GM23338 (cell line): ENCODE data around the gene CLGN. TPM values are rescaled to one million over a fixed set of nuclear protein-coding genes. Genes with fewer than 3 reads are reported as not detected.

Source experiments
- ATAC-seq: fragments of 200-7000 bp; cut with Tn5 transposase; 3 replicates; pipeline ENCODE4 v1.9.1; 2020
- DNase-seq: peaks from one replicate; pipeline ENCODE4 v3.0.0-alpha.2; 2015; ENCODE audit warnings: low spot score
- H2AFZ ChIP-seq: fragments of 200-600 bp; sonication (generic); 2 replicates; pipeline ENCODE4 v1.8.0; 2016; ENCODE audit warnings: antibody characterized with exemption, mild to moderate bottlenecking, moderate library complexity
- H3F3A ChIP-seq: fragments of 200-600 bp; sonication (generic); replicated peaks from 2 replicates; pipeline ENCODE4 v1.8.0; 2017; ENCODE audit warnings: antibody characterized with exemption, mixed run types, low read depth
- H3K27ac ChIP-seq: fragments of 200-600 bp; sonication (generic); 2 replicates; pipeline ENCODE4 v1.6.1; 2016; ENCODE audit warnings: low read depth
- H3K27me3 ChIP-seq: fragments of 200-600 bp; sonication (generic); 2 replicates; pipeline ENCODE4 v1.8.0; 2016; ENCODE audit warnings: mild to moderate bottlenecking, mixed run types, moderate library complexity; ENCODE audit not compliant: insufficient read depth
- H3K36me3 ChIP-seq: fragments of 200-600 bp; sonication (generic); 2 replicates; pipeline ENCODE4 v1.8.0; 2016; ENCODE audit warnings: mild to moderate bottlenecking; ENCODE audit not compliant: insufficient read depth
- H3K4me1 ChIP-seq: fragments of 200-600 bp; sonication (generic); 2 replicates; pipeline ENCODE4 v1.8.0; 2016; ENCODE audit warnings: mild to moderate bottlenecking, moderate library complexity; ENCODE audit not compliant: insufficient read depth
- H3K4me2 ChIP-seq: fragments of 200-600 bp; sonication (generic); 2 replicates; pipeline ENCODE4 v1.7.1; 2017; ENCODE audit warnings: mixed run types
- H3K4me3 ChIP-seq: fragments of 200-600 bp; sonication (generic); 2 replicates; pipeline ENCODE4 v1.6.1; 2016; ENCODE audit warnings: mixed run types
- H3K79me2 ChIP-seq: fragments of 200-600 bp; sonication (generic); replicated peaks from 2 replicates; pipeline ENCODE4 v1.8.0; 2017; ENCODE audit warnings: mild to moderate bottlenecking; ENCODE audit not compliant: insufficient read depth
- H3K9me2 ChIP-seq: fragments of 200-600 bp; sonication (generic); 2 replicates; pipeline ENCODE4 v1.8.0; 2017; ENCODE audit not compliant: insufficient read depth
- H4K20me1 ChIP-seq: fragments of 200-600 bp; sonication (generic); replicated peaks from 2 replicates; pipeline ENCODE4 v1.8.0; 2017; ENCODE audit warnings: mild to moderate bottlenecking; ENCODE audit not compliant: insufficient read depth
- H3K27ac Mint-ChIP-seq: 2 replicates; pipeline ENCODE4 v1.8.0; 2020; ENCODE audit warnings: inconsistent platforms, mild to moderate bottlenecking, moderate library complexity, mixed read lengths
- H3K27me3 Mint-ChIP-seq: 3 replicates; pipeline ENCODE4 v1.8.0; 2022; ENCODE audit warnings: low read depth, mild to moderate bottlenecking, moderate library complexity, mixed read lengths, inconsistent platforms; ENCODE audit not compliant: insufficient read depth, poor library complexity
- H3K36me3 Mint-ChIP-seq: 3 replicates; pipeline ENCODE4 v1.8.0; 2021; ENCODE audit warnings: low read depth, mild to moderate bottlenecking, inconsistent platforms, moderate library complexity, mixed read lengths
- H3K4me1 Mint-ChIP-seq: 3 replicates; pipeline ENCODE4 v1.8.0; 2020; ENCODE audit warnings: mild to moderate bottlenecking, inconsistent platforms, mixed read lengths
- H3K4me3 Mint-ChIP-seq: 3 replicates; pipeline ENCODE4 v1.8.0; 2021; ENCODE audit warnings: moderate library complexity, mild to moderate bottlenecking, inconsistent platforms, mixed read lengths
- H3K9me3 Mint-ChIP-seq: 3 replicates; pipeline ENCODE4 v1.8.0; 2020; ENCODE audit warnings: moderate library complexity, mild to moderate bottlenecking, inconsistent platforms, mixed read lengths
- CREB1 ChIP-seq: fragments of 250-450 bp; sonication (Bioruptor Pico); IDR thresholded peaks from 2 replicates; pipeline ENCODE4 v1.5.0; 2020; ENCODE audit warnings: low read depth, mild to moderate bottlenecking, moderate library complexity
- CTCF ChIP-seq, 2 experiments: fragments of 200-600 bp in 1 of 2; sonication (generic) in 1 of 2; conservative IDR thresholded peaks; 2 replicates each; pipeline versions ENCODE4 v1.5.1 to v1.6.1; 2016 to 2017; ENCODE audit warnings: antibody characterized with exemption in 2 of 2, low read depth in 2 of 2, mild to moderate bottlenecking in 2 of 2, moderate library complexity in 1 of 2
- ETS1 ChIP-seq: IDR thresholded peaks from 2 replicates; pipeline ENCODE4 v1.6.1; 2016; ENCODE audit warnings: antibody characterized with exemption
- EZH2 ChIP-seq: fragments of 200-600 bp; sonication (generic); IDR thresholded peaks from one replicate; pipeline ENCODE4 v1.8.0; 2017; ENCODE audit warnings: antibody characterized with exemption, mild to moderate bottlenecking, low read depth; ENCODE audit not compliant: unreplicated experiment
- EZH2phosphoT487 ChIP-seq: fragments of 200-600 bp; sonication (generic); IDR thresholded peaks from one replicate; pipeline ENCODE4 v1.8.1; 2018; ENCODE audit warnings: antibody characterized with exemption; ENCODE audit not compliant: unreplicated experiment
- JUNB ChIP-seq: IDR thresholded peaks from one replicate; pipeline ENCODE4 v1.6.1; 2016; ENCODE audit warnings: antibody characterized with exemption; ENCODE audit not compliant: unreplicated experiment
- NANOG ChIP-seq: IDR thresholded peaks from 2 replicates; pipeline ENCODE4 v1.6.1; 2016; ENCODE audit warnings: antibody characterized with exemption, borderline replicate concordance
- POLR2AphosphoS5 ChIP-seq: IDR thresholded peaks from 2 replicates; pipeline ENCODE4 v1.6.1; 2016; ENCODE audit warnings: antibody characterized with exemption, low read depth
- REST ChIP-seq: IDR thresholded peaks from one replicate; pipeline ENCODE4 v1.6.1; 2018; ENCODE audit warnings: antibody characterized with exemption; ENCODE audit not compliant: unreplicated experiment
- STAT1 ChIP-seq: IDR thresholded peaks from one replicate; pipeline ENCODE4 v1.6.1; 2016; ENCODE audit warnings: antibody characterized with exemption; ENCODE audit not compliant: unreplicated experiment
- ZNF114 ChIP-seq: fragments of 250-450 bp; sonication (Bioruptor Pico); IDR thresholded peaks from 2 replicates; pipeline ENCODE4 v1.5.0; 2020; ENCODE audit warnings: mild to moderate bottlenecking, moderate library complexity
- ZNF331 ChIP-seq: fragments of 250-450 bp; sonication (Bioruptor Pico); IDR thresholded peaks from 2 replicates; pipeline ENCODE4 v1.5.0; 2020; ENCODE audit warnings: low read depth, mild to moderate bottlenecking, moderate library complexity
- polyA plus RNA-seq: library from polyadenylated mRNA; unstranded; fragments of >200 nt; fragmentation: Nextera tagmentation; extraction: Ambion mirVana; gene quantifications from 2 replicates; pipeline ENCODE4 v1.2.1, GENCODE V29; 2016
- total RNA-seq: library from RNA; depleted of rRNA; stranded (reverse); fragments of >200 nt; shearing (Covaris generic); gene quantifications from 2 replicates; pipeline ENCODE4 v1.2.3, GENCODE V29; 2014

Gene CLGN
- total and polyA plus RNA-seq, 2 experiments from 2014 or later, result 4.0 to 5.2 TPM

- TF ChIP-seq REST, result no peak
- no peak for TF ChIP-seq ZNF114 (CRISPR knock-in tag)
- no peak for TF ChIP-seq JUNB
Observed at GRCh38 chr4:140466146-140466545, 38.7 kb upstream of the CLGN start (continued).

GRCh38 chr4:140463614-140464013 is 36.2 kb upstream of the CLGN start:
- no peak overlapping the region for H3K4me3 ChIP-seq
- no peaks in the 10 kb centered on the region for H3F3A ChIP-seq
- ATAC-seq (no peak), DNase-seq (no peak)
- H4K20me1 ChIP-seq, result no peaks in the 10 kb centered on the region
- H3K4me1 ChIP-seq, result no peaks in the 10 kb centered on the region
- Mint-ChIP-seq H3K27ac (no peak overlapping the region), H3K36me3 (no peaks in the 10 kb centered on the region), H3K4me3 (no peak overlapping the region), H3K9me3 (no peaks in the 10 kb centered on the region), H3K4me1 (no peaks in the 10 kb centered on the region), H3K27me3 (no peaks in the 10 kb centered on the region)
- no peaks in the 10 kb centered on the region for H3K27me3 ChIP-seq
- H3K36me3 ChIP-seq, result no peaks in the 10 kb centered on the region
- no peak overlapping the region for H3K27ac ChIP-seq
- H2AFZ ChIP-seq, result no peak overlapping the region
- no peaks in the 10 kb centered on the region for H3K79me2 ChIP-seq
- no peak overlapping the region for H3K4me2 ChIP-seq
- no peaks in the 10 kb centered on the region for H3K9me2 ChIP-seq
- no peak for TF ChIP-seq ETS1
- no peak for TF ChIP-seq JUNB
- TF ChIP-seq ZNF114 (CRISPR knock-in tag), result no peak
- no peak for TF ChIP-seq STAT1
- TF ChIP-seq CREB1 (CRISPR knock-in tag), result no peak
- no peak for TF ChIP-seq REST
- no peak for TF ChIP-seq CTCF (conservative IDR thresholded peaks at IDR 0.05; ENCODE audit: low read depth in 2 of 2)
- TF ChIP-seq EZH2phosphoT487, result no peak
- no peak for TF ChIP-seq ZNF331 (CRISPR knock-in tag)
- TF ChIP-seq NANOG, result no peak
- no peak for TF ChIP-seq POLR2AphosphoS5
- TF ChIP-seq EZH2, result no peak
